HG03097 (cell line): Measurements from ENCODE around the gene POLD3.
"Not testable (repeated sequence)": the region's sequence is repeated elsewhere in the genome, so short reads cannot be mapped to it uniquely, and the experiment has no call there.

Experiments used
- ATAC-seq: cut with Tn5 transposase; IDR thresholded peaks from one replicate; pipeline ENCODE4 v1.9.1; 2021; ENCODE audit not compliant: unreplicated experiment, low FRiP score

The POLD3 gene

DNA sequence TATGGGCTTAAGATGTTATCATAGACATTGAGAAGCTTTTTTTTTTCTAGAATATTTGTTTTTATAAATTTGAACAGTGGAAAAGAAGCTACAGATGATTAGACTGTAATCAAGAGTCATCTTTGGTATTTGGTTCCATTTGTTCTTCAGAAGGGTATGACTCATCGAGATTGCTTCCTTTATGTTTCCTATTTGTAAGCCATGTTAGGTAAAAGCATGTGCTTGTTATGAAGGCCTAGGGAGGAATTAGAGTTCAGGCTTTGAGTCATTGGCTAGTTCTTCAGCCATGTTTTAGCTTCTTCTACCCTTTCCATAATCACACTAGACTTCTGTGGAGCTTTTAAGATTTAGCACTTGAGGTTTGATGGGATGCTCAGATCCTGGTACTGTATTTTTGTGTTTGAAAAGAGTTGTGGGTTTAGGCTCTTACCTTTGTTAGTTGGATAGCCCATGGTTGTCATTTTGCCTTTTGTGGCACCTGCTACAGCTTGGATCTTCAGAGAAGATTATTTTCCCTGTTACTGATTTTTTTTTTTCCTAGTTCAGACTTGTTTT is 44.3 kb downstream of the POLD3 start:
- ATAC-seq = no peak

DNA sequence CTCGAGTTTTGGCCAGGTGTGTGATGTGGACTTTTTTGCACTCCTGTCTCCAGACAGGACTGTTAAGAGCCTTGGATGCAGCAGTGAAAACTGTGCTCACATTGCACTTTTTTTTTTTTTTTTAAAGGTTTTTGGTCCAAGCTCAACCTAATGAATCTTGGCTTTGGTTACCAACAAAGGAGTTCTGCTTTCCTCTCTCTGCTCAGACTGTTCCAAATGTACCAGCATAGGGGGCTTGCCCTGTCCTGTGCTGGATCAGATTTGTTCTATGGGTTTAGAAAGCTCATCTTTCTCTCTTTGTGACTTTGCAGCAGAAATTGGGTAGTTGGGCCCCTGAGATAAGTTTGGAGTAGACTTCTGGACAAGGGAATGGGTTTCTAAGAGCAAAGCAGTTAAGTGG is 45.3 kb downstream of the POLD3 start:
- no peak for ATAC-seq

DNA sequence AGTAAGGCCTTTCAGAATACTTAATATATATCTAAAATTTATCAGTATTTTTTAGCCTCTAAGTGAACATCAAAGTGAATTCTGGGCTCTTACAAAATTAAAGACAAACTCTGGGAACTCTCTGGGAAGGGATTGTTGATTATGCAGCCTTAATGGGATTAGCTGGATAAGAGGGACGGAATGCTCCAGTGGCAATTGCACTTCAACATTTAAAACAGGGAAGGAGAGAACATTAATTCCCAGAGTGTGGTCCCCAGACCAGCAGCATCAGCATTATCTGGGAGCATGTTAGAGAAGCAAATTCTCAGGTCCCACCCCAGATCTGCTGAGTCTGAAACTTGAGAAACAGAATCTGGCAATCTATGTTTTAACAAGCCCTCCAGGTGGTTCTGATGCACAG is 46.5 kb downstream of the POLD3 start:
- ATAC-seq = no peak

DNA sequence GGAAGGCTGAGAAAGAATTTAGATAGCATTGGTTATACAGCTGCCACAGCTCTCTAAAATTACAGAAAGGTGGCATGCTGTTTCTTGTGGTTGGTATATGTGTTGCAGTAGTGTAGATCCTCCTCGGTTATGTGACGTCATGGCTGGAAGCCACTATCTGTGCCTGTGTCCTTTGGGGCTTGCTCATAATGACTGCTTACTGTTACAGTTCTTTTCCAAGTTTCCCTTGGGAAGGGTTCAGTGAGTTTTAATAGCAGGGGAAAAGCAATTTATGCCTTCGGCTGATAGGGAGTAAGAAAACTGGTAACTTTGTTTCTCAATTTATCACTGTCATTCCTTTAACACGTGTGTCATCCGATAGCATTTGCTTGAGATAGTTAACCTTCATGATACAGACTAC is 47.2 kb downstream of the POLD3 start:
- no peak for ATAC-seq

DNA sequence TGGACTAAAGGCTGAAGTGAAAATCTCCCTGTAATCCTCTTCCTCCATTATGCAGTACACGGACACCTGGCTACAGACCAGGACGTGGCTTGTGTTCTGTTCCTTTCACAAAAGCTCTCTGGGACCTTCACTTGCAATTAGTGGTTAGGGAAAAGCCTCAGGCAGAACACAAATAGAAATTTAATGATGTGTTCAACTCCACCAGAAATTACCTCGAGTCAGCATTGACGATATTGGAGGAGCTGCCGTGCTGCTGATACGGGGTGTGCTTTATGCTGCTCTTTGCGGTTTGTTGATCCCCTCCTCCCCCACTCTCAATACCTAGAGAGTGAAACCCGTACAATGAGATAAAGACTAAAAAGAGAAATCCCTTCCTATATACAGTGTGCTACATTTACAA is 48.9 kb downstream of the POLD3 start:
- no peak for ATAC-seq

DNA sequence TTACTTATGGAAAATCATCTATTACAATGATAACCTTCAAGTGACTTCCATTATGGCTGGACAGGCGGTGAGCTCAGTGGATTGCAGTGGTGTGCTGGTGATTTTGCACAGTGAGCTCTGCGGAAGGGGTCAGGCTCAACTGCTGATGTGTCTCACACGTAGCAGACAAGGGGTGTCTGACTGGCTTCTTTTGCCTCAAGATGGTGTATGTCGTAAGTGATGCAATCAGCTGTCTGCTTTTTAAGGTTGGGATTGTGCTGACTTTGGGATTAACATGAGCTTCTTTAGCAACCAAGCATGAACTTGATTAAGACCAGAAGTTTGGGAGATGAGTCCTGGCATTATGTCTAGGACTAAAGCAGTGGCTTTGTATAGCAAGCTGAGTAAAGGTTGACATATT is 49.5 kb downstream of the POLD3 start:
- no peak for ATAC-seq

DNA sequence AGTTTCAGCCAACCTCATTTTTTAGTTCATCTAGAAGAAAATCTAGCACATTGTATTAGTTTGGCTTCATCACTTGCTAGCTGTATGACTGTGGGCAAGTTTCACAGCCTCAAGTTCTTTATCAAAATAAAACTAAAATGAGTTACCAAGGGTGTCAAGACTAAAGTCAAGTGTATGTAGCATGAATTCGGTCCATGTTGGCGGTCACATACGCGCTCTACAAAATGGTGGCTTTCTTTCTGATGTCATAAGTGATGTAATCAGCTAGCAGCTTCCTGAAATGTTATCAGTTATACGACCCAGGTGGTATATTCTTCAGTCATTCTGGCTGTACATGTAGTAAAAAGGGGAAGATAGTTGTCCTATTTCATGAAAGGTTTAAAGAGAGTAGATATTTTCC is 50.5 kb downstream of the POLD3 start:
- ATAC-seq = no peak

DNA sequence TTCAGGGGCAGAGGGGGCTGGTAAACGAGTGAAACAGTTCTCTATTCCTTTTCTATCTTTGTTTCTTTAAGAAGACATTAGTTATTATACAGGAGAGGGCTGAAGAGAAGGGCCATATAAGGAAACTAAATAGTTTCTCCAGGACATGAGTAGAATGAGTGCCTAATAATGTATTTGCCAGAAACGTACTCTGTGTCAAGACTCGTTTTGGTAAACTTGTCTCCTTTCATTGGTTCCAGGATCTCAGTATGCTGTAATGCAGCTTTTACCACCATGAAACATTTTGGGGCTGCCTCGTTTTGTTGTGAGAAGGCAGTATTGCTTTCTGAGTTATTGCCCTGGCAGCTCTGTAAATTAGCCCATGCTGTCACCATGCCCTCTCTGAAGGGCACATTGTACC is 51.7 kb downstream of the POLD3 start:
- no peak for ATAC-seq

DNA sequence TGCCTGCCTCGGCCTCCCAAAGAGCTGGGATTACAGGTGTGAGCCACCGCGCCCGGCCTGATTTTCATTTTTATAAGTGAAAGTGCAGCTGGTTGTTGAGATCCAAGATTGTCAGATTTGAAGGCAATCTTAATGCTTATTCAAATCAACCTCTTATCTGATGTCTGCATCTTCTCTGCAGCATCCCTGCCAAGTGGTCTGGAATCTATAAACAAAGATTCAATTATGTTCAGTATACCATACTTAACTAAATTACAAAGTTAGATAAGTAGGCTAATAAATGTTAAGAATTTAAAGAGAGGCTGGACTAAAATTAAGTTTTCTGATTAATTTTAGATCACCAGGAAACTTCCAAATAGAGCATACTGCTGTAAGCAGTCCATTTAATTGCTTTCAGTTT is 53.8 kb downstream of the POLD3 start:
- ATAC-seq = no peak

DNA sequence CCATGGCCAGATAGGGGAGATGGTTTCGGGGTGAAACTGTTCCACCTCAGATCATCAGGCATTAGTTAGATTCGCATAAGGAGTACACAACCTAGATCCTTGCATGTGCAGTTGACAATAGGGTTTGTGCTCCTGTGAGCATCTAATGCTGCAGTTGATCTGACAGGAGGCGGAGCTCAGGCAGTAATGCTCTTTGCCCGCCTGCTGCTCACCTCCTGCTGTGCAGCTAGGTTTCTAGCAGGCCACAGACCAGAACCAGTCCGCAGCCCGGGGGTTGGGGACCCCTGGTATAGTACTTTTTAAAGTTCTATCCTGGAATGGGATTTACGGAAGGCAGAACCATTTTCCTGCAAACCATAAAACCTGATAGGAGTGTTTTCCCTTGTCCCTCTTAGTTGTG is 54.6 kb downstream of the POLD3 start:
- ATAC-seq = no peak

DNA sequence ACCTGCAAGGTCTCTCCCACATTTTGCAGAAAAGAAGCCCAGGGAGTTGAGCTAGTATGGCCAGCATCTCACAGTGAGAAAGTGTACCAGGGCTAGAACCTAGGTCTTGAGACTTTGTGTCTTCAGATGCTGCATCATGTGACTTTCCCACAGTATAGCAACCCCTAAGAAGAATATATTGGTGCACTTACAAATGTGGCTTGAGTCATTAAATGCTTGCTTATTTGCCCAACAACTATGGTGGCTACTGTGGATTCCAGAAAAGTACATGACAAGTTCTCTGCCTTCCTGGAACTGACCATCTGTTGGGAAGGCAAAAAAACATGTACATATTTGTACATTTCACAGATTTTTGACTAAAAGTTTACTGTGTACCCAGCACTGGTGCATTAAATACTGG is 55.0 kb downstream of the POLD3 start:
- no peak for ATAC-seq

DNA sequence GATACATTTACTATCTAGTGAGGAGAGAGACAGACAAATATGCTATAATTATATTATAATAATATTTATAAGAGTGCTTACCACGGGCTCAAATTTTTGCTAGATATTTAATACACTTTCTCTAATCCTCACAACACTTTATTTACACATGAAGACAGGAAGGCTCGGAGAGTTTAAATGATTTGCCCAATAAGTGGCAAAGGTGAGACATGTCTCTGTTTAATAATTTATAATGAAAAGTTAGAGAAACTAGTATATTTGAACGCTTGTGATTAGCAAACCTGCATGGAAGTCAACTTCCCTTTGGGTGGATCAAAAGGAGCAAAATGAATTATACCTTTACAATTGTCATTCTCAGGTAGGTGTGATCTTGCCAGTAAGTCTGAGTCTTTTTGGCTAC is 55.4 kb downstream of the POLD3 start:
- no peak for ATAC-seq

DNA sequence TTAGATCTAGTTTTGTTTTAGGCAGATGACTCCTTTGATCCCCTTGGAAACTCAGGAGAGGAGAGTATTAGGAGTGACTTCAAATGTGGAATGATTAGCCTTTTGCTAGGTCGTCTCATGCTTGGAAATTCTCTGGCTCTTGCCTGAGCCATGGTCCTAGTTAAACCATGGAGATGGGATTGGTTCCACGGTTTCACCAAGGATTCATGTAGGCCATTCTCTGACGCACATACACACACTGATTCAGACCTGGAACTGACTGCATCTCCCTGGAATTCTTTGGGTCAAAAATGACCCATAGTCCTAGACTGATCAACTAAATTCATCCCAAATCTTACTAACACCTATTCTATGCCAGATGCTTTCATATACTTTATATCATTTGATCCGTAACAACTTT is 56.5 kb downstream of the POLD3 start:
- ATAC-seq = no peak

DNA sequence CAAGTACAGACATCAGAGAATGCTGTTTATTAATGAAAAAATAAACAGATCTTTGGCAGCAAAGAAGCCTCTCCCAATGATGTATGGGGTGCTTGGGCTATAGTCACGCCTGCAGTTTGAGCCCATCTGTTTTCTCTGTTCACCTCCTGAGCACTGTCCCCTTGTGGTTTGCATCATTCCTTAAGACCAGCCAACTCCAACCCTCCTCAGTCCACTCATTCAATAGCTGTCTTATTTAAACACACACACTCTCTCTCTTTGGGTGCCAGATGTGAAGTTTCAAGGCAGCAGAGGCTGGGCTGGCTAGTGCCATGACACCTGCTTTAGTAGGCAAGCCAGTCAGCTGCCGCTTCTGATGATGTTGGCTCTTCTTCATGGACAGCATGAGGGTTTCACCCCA is 58.1 kb downstream of the POLD3 start:
- no peak for ATAC-seq

DNA sequence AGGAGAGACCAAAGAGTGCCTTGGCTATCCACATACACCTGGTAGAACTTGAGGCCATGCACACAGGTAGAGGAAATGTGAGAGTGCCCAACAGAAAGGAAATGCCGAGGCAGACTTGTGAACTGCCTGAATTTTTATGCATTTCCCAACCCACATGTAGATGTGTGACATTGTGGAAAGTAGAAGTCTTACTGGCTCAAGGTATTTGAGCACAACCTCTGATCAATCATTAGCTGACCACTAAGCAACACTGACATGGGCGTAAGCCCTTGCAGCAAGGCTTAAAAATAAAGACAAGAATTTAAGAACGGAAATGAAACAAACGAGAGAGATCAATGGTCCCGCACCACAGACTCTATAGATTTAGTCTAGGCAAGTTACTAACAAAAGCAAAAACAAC is 62.6 kb downstream of the POLD3 start:
- ATAC-seq = no peak

DNA sequence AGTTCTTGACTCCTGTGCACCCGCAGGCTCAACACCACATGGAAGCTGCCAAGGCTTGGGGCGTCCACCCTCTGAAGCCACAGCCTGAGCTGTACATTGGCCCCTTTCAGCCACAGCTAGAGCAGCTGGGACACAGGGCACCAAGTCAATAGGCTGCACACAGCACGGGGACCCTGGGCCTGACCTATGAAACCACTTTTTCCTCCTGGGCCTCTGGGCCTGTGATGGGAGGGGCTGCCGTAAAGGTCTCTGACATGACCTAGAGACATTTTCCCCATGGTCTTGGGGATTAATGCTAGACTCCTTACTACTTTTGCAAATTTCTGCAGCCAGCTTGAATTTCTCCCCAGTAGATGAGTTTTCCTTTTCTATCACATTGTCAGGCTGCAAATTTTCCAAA is 66.7 kb downstream of the POLD3 start:
- not testable (repeated sequence) for ATAC-seq

DNA sequence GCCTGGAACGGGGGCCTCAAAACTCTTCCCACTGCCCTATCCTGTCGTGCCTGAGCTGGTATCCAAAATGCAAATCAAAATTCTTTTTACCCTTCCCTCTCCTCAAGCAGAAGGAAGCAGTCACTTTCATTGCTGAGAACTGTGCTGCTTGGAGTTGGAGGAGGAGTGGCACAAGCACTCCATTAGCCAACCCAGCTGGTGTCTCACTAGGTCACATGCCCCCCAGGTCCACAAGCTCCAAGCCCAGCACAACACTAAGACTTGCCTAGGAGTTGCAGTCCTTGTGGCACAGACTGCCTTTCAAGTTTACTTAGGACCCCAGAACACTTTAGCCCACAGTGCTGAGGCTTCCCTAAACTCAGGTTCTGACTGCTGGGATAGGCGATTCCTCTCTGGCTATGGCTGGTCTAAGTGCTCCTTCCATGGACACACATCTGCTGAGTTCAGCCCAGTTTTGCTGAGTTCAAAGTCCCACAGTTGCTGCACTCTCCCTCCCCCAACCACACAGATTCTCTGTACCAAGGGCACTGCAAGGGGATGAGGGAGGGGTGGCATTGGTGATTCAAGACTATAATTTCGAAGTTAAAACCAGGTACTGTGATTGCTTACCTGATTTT is 70.2 kb downstream of the POLD3 start:
- no peak for ATAC-seq

DNA sequence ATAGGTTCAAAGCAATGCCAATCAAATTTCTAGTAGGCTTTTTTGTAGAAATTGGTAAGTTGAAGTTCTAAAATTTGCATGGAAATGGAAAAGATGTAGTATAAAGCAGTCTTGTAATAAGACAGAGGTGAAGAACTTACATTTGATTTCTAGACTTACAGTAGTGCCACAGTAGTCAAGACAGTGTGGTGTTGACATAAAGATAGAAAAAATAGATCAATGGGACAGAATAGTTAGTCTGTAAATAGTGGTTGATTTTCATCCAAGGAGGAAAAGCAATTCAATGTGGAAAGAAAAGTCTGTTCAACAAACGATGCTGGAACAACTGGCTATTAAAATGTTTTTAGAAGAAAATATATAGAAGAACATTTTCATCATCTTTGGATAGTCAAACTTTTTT is 70.9 kb downstream of the POLD3 start:
- no peak for ATAC-seq

DNA sequence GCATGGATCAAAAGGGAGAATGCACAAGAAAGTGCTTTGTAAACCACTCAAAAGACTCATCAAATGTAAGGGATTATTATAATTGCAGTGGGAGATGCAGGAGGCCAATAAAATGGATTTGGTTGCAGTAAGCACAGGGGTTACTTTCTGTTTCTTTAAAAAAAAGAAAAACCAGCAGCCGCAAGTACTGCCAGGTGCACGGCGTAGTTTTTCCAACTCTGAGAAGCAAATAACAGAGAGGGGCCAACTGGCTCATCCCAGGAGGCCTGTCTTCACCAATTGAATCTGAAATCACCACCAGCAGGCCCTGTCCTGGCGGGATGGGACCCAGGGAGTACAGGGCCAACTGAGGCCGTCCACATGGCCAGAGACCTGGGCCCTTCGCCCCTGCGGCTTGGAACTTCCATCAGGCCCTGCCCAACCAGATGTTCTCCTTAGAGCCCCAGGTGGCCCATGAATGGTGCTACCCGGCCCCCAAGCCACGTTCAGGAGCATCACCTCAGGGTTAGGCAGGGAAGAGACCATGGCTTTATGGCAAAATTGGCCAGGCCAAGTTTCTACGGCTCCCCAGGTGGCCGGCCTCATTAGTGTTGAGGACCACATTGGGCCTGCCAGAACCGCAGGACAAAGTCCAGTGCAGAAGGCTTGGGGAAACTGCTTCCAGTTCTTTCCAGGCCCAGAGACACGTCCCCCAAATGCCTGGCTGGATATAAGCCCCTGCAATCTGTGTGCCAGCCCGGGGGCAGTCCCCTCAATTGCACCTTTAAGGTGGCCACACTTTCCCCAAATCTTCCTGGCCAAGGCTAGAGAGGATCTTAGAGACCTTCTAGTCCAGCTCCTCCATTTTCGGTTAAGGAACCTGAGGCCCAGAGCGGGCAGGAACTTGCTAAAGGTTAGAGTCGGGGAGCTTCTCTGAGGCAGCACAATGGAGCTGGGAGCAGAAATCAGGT is 77.1 kb downstream of the POLD3 start:
- ATAC-seq = no peak

DNA sequence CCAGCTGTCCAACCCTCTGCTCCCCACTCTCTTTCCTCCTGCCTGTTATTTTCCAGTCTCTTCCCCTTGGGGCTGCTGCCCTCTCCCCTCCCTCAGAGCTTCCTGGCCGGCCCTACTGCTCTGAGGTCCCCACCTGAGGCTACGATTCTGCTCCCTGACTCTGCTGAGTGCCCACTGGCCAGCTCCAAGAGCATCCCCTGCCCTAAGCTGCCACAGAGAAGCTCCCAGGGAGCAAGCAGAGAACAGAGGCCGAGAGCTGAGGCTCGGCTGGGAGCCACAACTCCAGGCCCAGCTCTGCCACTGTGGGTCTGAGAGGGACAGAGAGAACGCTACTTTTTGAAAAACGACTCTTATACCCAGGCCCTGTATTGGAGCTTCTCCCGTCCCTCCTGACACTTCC is 77.8 kb downstream of the POLD3 start:
- no peak for ATAC-seq

DNA sequence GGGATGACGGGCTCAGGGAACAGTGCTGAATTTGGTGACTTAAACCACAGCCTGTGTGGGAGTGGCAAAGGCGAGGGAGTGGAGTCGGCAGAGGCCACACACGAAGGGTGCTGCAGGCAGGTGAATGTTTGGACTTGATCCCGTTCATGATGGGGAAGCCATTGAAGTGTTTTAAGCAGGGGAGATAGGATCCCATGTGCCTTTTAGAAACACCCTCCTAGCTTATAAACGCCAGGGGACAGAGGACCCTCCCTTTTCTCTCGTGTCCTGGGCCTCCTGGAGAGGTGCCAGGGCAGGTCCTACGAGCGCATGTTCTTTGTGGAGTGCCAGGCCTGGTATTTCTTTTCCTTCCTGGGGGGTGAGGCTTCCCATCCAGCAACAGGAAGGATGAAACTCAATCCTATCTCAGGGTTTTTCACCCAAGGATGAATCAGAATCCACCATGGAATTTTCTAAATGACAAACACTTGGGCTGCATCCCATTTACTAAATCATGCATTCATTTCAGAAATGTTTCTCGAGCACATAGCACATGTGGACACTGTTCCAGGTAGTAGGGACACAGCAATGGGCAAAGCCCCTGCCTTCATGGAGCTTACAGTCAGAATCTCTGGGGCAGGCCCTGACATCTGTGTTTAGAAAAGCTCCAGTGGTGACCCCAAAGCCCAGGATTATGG is 79.3 kb downstream of the POLD3 start:
- ATAC-seq = no peak
